Lower leg skin (tissue), 3 donors: ENCODE data around the gene BCL2L1.

Source experiments
- CTCF ChIP-seq, 3 donors: fragments of 450-650 bp; IDR thresholded peaks; one replicate each; pipeline ENCODE4 v1.5.1; 2016; ENCODE audit warnings: antibody characterized with exemption in 3 of 3, mild to moderate bottlenecking in 3 of 3, moderate library complexity in 2 of 3
- POLR2A ChIP-seq, 2 donors: fragments of 450-650 bp; IDR thresholded peaks; one replicate each; pipeline ENCODE4 v1.6.1; 2016 to 2017; ENCODE audit warnings: antibody characterized with exemption in 2 of 2, mild to moderate bottlenecking in 1 of 2, moderate library complexity in 1 of 2

- no peak for TF ChIP-seq POLR2A (IDR thresholded peaks at IDR 0.05)
- TF ChIP-seq CTCF (IDR thresholded peaks at IDR 0.05): no peak
These were observed 6.9 kb downstream of the BCL2L1 start for GRCh38 chr20:31715766-31716165.
